ENCODE results near the gene TSPAN11. TPM values are rescaled to one million over a fixed set of nuclear protein-coding genes. Genes with fewer than 3 reads are reported as not detected.

Gene TSPAN11, protein sequence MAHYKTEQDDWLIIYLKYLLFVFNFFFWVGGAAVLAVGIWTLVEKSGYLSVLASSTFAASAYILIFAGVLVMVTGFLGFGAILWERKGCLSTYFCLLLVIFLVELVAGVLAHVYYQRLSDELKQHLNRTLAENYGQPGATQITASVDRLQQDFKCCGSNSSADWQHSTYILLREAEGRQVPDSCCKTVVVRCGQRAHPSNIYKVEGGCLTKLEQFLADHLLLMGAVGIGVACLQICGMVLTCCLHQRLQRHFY
- 0.07 TPM in 1 of 2 replicates, not detected in the other for total RNA-seq

DNA sequence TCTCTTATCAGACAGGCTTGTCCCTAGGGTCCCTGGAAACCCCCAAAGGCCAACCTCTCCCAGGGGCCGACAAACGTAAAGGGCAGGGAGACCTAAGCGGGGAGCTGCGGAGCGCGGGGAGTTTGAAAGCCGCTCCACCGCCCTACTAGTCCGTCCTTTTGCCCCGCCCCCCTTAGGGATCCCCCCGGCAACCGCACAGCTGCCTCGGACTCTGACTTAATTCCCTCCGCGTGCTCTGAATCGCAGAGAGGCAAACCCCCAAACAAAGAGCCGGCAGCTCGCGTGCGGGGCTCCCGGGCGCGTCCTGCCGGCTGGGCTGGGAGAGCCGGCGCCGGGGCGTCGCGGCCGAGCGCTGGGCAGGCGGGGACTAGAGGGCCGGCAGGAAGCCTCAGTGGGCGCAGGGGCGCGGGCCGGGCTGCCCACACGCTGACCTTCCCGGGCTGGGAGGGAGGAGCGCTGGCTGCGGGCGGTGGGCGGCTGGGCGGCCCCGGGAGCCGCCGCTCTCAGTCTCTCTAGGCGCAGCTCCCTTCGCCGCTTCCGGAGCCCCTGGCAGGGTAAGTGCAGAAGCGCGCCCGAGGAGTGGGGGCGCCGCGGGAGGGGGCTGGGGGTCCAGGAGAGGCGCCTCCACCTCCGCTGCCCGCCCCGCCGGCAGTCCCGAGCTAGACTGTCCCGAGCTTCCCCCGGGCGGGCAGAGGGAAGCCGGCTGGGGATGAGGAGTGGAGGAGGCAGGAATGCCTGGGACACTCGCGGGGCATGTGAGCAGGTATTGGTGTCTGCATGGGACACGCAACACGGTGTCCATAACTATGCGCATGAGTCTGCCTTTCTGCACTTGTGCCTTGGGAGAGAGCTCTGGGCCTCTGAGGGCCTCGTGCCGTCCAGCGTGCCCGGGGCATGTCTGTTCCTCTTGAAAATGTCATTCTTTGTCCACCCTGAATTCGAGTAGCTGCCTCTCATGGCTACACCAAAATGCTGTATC, at the start of gene TSPAN11:
TSS of gene TSPAN11 (plus strand) at position 506 of the 979 bp plus-strand sequence. CDS start 27,244 bp downstream, outside the sequence.

Other genes starting within 250 kb of the TSPAN11 start
- 28.7 and 54.5 TPM in 2 replicates for gene IPO8, start 230.9 kb upstream of the TSPAN11 start, total RNA-seq
- 27.3 and 39.8 TPM in 2 replicates for gene CAPRIN2, start 171.8 kb upstream of the TSPAN11 start, total RNA-seq
- gene DDX11, start 147.1 kb downstream of the TSPAN11 start, total RNA-seq, result 14.2 and 21.2 TPM in 2 replicates